ENCODE results near the gene POU2F1.

- no peak for TF ChIP-seq SREBF2 (IDR thresholded peaks at IDR 0.05)
- TF ChIP-seq KDM1A (IDR thresholded peaks at IDR 0.05; ENCODE audit: low read depth) = no peak
- TF ChIP-seq POLR2A (IDR thresholded peaks at IDR 0.05; ENCODE audit: low read length) = no peak
- no peak for TF ChIP-seq EP300 (IDR thresholded peaks at IDR 0.05)
- no peak for TF ChIP-seq CTCF (IDR thresholded peaks at IDR 0.05)
- TF ChIP-seq ELK1 (IDR thresholded peaks at IDR 0.05; ENCODE audit: low read depth, low read length) = no peak
- TF ChIP-seq E2F6 (IDR thresholded peaks at IDR 0.05; ENCODE audit: borderline replicate concordance, low read depth) = no peak
- no peak for TF ChIP-seq KDM5A (IDR thresholded peaks at IDR 0.05)
- no peak for TF ChIP-seq REST (IDR thresholded peaks at IDR 0.05)
- TF ChIP-seq EHMT2 (IDR thresholded peaks at IDR 0.05; ENCODE audit: low read depth) = no peak
- no peak for TF ChIP-seq RAD21 (conservative IDR thresholded peaks at IDR 0.05 in 1 of 2, IDR thresholded peaks at IDR 0.05 in 1 of 2)
Measured at GRCh38 chr1:167462341-167462740, 241.7 kb downstream of the POU2F1 start.

All from A549 (cell line).